ENCODE measurements around the gene LAMP5. TPM values are rescaled to one million over a fixed set of nuclear protein-coding genes. Genes with fewer than 3 reads are reported as not detected.

The LAMP5 gene
- total RNA-seq, 1 donor from 2014 or later = 0.80 TPM

- Mint-ChIP-seq H3K27me3 (ENCODE audit: unreplicated experiment) (no peaks in the 10 kb centered on the region), H3K4me1 (ENCODE audit: unreplicated experiment) (peaks cover 3% of the 10 kb centered on the region), H3K9me3 (ENCODE audit: unreplicated experiment) (no peaks in the 10 kb centered on the region), H3K27ac (ENCODE audit: unreplicated experiment) (no peak overlapping the region), H3K36me3 (ENCODE audit: low read depth, unreplicated experiment) (no peaks in the 10 kb centered on the region), H3K4me3 (ENCODE audit: unreplicated experiment) (no peak overlapping the region)
- no peak for DNase-seq (ENCODE audit: low spot score)
- no peak for TF ChIP-seq CTCF (IDR thresholded peaks at IDR 0.05; ENCODE audit: unreplicated experiment)
These were observed 5.1 kb upstream of the LAMP5 start for GRCh38 chr20:9509246-9509645.

DNA sequence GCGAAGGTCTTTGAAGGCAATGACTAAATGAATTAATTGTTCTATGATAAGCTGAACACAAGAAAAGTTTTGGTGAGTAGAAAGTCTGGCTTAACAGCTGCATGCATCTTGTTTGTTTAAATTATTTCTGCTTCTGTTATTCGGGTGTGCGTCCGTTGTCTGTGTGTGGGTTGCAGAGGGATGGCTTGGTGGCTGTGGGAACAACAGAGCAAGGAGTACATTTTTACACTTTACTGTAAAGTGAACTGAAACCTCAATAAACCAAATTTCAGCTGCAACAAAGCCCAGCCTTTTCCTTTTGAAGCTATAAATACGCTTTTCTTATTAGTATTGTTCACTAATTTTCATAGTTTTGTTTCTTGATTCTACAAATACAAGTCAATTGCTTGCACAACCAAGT, 3.5 kb upstream of the LAMP5 start:
- no peak overlapping the region for H3K4me3 Mint-ChIP-seq (ENCODE audit: unreplicated experiment)
- TF ChIP-seq CTCF (IDR thresholded peaks at IDR 0.05; ENCODE audit: unreplicated experiment) = no peak
- no peak for DNase-seq (ENCODE audit: low spot score)
- no peaks in the 10 kb centered on the region for H3K36me3 Mint-ChIP-seq (ENCODE audit: low read depth, unreplicated experiment)
- peaks cover 8% of the 10 kb centered on the region for H3K4me1 Mint-ChIP-seq (ENCODE audit: unreplicated experiment)
- H3K27ac Mint-ChIP-seq (ENCODE audit: unreplicated experiment) = no peak overlapping the region
- H3K9me3 Mint-ChIP-seq (ENCODE audit: unreplicated experiment) = no peaks in the 10 kb centered on the region
- no peaks in the 10 kb centered on the region for H3K27me3 Mint-ChIP-seq (ENCODE audit: unreplicated experiment)

DNA sequence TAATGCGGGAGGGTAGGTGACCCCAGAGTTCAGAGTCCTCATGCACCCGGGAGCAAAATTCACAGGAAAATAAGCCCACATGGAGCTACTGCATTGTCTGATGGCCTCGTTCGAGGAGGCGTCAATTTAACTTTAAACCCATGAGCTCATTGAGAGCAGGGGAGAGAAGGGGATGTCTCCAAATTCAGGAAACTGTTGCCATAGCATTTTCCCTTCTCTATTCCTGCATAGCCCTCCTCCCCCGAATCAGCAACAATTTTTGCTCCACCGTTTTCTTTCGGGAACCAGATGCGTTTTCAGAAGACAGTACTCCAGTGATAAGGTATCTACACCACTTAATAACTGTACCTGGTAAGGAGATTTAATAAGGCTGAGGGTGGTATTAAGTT, 324 bp upstream of the LAMP5 start:
- H3K4me1 Mint-ChIP-seq (ENCODE audit: unreplicated experiment) = peaks cover 14% of the 10 kb centered on the region
- no peak overlapping the region for H3K4me3 Mint-ChIP-seq (ENCODE audit: unreplicated experiment)
- no peaks in the 10 kb centered on the region for H3K27me3 Mint-ChIP-seq (ENCODE audit: unreplicated experiment)
- H3K9me3 Mint-ChIP-seq (ENCODE audit: unreplicated experiment) = no peaks in the 10 kb centered on the region
- no peak overlapping the region for H3K27ac Mint-ChIP-seq (ENCODE audit: unreplicated experiment)
- DNase-seq (ENCODE audit: low spot score) = no peak
- no peaks in the 10 kb centered on the region for H3K36me3 Mint-ChIP-seq (ENCODE audit: low read depth, unreplicated experiment)
- TF ChIP-seq CTCF (IDR thresholded peaks at IDR 0.05; ENCODE audit: unreplicated experiment) = no peak

GRCh38 chr20:9515214-9515585, 810 bp downstream of the LAMP5 start:
- no peak for DNase-seq (ENCODE audit: low spot score)
- TF ChIP-seq CTCF (IDR thresholded peaks at IDR 0.05; ENCODE audit: unreplicated experiment) = no peak
- H3K4me1 Mint-ChIP-seq (ENCODE audit: unreplicated experiment) = peaks cover 14% of the 10 kb centered on the region
- H3K27ac Mint-ChIP-seq (ENCODE audit: unreplicated experiment) = no peak overlapping the region
- H3K4me3 Mint-ChIP-seq (ENCODE audit: unreplicated experiment) = peak overlapping the region; percentile 42
- H3K36me3 Mint-ChIP-seq (ENCODE audit: low read depth, unreplicated experiment) = no peaks in the 10 kb centered on the region
- H3K9me3 Mint-ChIP-seq (ENCODE audit: unreplicated experiment) = no peaks in the 10 kb centered on the region
- H3K27me3 Mint-ChIP-seq (ENCODE audit: unreplicated experiment) = no peaks in the 10 kb centered on the region

- Mint-ChIP-seq H3K9me3 (ENCODE audit: unreplicated experiment) (no peaks in the 10 kb centered on the region), H3K27me3 (ENCODE audit: unreplicated experiment) (no peaks in the 10 kb centered on the region), H3K4me3 (ENCODE audit: unreplicated experiment) (peak overlapping the region; percentile 76), H3K4me1 (ENCODE audit: unreplicated experiment) (peaks cover 14% of the 10 kb centered on the region), H3K36me3 (ENCODE audit: low read depth, unreplicated experiment) (no peaks in the 10 kb centered on the region), H3K27ac (ENCODE audit: unreplicated experiment) (no peak overlapping the region)
- no peak for DNase-seq (ENCODE audit: low spot score)
- no peak for TF ChIP-seq CTCF (IDR thresholded peaks at IDR 0.05; ENCODE audit: unreplicated experiment)
These were observed 1.4 kb downstream of the LAMP5 start for GRCh38 chr20:9515741-9516233.
